HepG2 (cell line): ENCODE data around the gene IFT80. TPM values are rescaled to one million over a fixed set of nuclear protein-coding genes. Genes with fewer than 3 reads are reported as not detected.

ENCODE experiments used
- ATAC-seq: fragments of 200-7000 bp; cut with Tn5 transposase; 3 replicates; pipeline ENCODE4 v1.9.1; 2020; ENCODE audit warnings: mild to moderate bottlenecking, moderate library complexity
- BruUV-seq: library from RNA; stranded (reverse); fragments of 400-500 nt; replicated peaks from 2 replicates; lab custom pipeline; 2021; lab: Mats Ljungman, UMichigan
- CTCF ChIA-PET: fragments of 300-600 bp; formaldehyde crosslinking; extraction: SDS; loops from one replicate; lab custom pipeline; 2021; ENCODE audit warnings: low total read pairs, inconsistent platforms, low intra/inter-chr PET ratio; lab: Yijun Ruan, JAX
- POLR2A ChIA-PET: fragments of 350-600 bp; sonication (Branson Sonifier 250); formaldehyde crosslinking; loops from one replicate; lab custom pipeline; 2020; ENCODE audit warnings: antibody characterized with exemption, inconsistent platforms; lab: Yijun Ruan, JAX
- DNase-seq: peaks from one replicate; pipeline ENCODE4 v3.0.0-alpha.2; 2015; ENCODE audit warnings: low spot score
- FAIRE-seq: peaks from 3 replicates; lab custom pipeline; 2011; peaks lifted over from hg19 to GRCh38; lab: Jason Lieb, UNC
- H2AFZ ChIP-seq: one replicate; pipeline ENCODE4 v1.6.1; 2011; ENCODE audit warnings: low read length, inconsistent platforms
- H3K27ac ChIP-seq: fragments of 300-600 bp; 3 replicates; pipeline ENCODE4 v1.8.0; 2011; ENCODE audit warnings: mixed run types, mild to moderate bottlenecking, mixed read lengths, low read length, inconsistent platforms; ENCODE audit not compliant: insufficient read depth; ENCODE audit errors: extremely low read length
- H3K27me3 ChIP-seq, 2 experiments: fragments of 200-600 bp in 1 of 2; 2 replicates in 1 of 2; 3 replicates in 1 of 2; pipeline versions ENCODE4 v1.6.0 to v1.8.0; 2011; ENCODE audit warnings: low read length in 2 of 2, mild to moderate bottlenecking in 2 of 2, moderate library complexity in 2 of 2, inconsistent platforms in 1 of 2; ENCODE audit not compliant: insufficient read depth in 2 of 2, control insufficient read depth in 1 of 2
- H3K36me3 ChIP-seq, 2 experiments: fragments of 200-600 bp in 1 of 2; replicated peaks in 1 of 2; 2 replicates in 1 of 2; 3 replicates in 1 of 2; pipeline versions ENCODE4 v1.5.1 to v1.8.0; 2011; ENCODE audit warnings: low read length in 2 of 2, inconsistent platforms in 1 of 2; ENCODE audit not compliant: insufficient read depth in 2 of 2, control insufficient read depth in 1 of 2
- H3K4me1 ChIP-seq: 2 replicates; pipeline ENCODE4 v1.5.1; 2012; ENCODE audit warnings: low read length, inconsistent platforms; ENCODE audit not compliant: insufficient read depth
- H3K4me2 ChIP-seq: 2 replicates; pipeline ENCODE4 v1.6.0; 2011; ENCODE audit warnings: low read depth, low read length, inconsistent platforms
- H3K4me3 ChIP-seq, 3 experiments: fragments of 200-600 bp in 1 of 3; sonication (generic), shearing (Covaris generic) in 1 of 3; replicated peaks in 1 of 3; 2 replicates each; pipeline ENCODE4 v1.5.1; 2011 to 2016; ENCODE audit warnings: low read length in 3 of 3, inconsistent platforms in 2 of 3, low read depth in 2 of 3, mild to moderate bottlenecking in 2 of 3, control low read depth in 1 of 3, mixed read lengths in 1 of 3; ENCODE audit not compliant: insufficient read depth in 1 of 3
- H3K79me2 ChIP-seq: one replicate; pipeline ENCODE4 v1.6.1; 2011; ENCODE audit warnings: low read length, inconsistent platforms; ENCODE audit not compliant: insufficient read depth
- H3K9ac ChIP-seq: 2 replicates; pipeline ENCODE4 v1.6.0; 2011; ENCODE audit warnings: mild to moderate bottlenecking, low read depth, low read length, inconsistent platforms; ENCODE audit not compliant: insufficient read depth
- H3K9me3 ChIP-seq: 2 replicates; pipeline ENCODE4 v1.5.1; 2012; ENCODE audit warnings: mild to moderate bottlenecking, low read length
- H4K20me1 ChIP-seq: 2 replicates; pipeline ENCODE4 v1.6.0; 2011; ENCODE audit warnings: inconsistent platforms, mild to moderate bottlenecking, low read length, moderate library complexity; ENCODE audit not compliant: insufficient read depth
- ARID2 ChIP-seq: sonication (generic); formaldehyde crosslinking; IDR thresholded peaks from 2 replicates; pipeline ENCODE4 v1.8.1; 2022; ENCODE audit warnings: mild to moderate bottlenecking, missing genetic modification reagents, borderline replicate concordance
- CREBL2 ChIP-seq: sonication (generic); formaldehyde crosslinking; IDR thresholded peaks from 2 replicates; pipeline ENCODE4 v1.8.1; 2023; ENCODE audit warnings: missing genetic modification reagents, mild to moderate bottlenecking, borderline replicate concordance
- DNMT3B ChIP-seq: conservative IDR thresholded peaks from 2 replicates; pipeline ENCODE4 v1.6.1; 2016; ENCODE audit warnings: missing biosample characterization, control low read depth
- GPN1 ChIP-seq: sonication (generic); formaldehyde crosslinking; IDR thresholded peaks from 2 replicates; pipeline ENCODE4 v1.5.1; 2020; ENCODE audit warnings: missing genetic modification reagents, borderline replicate concordance
- IRF2 ChIP-seq: IDR thresholded peaks from 2 replicates; pipeline ENCODE4 v1.6.1; 2018; ENCODE audit warnings: missing genetic modification reagents, missing compliant biosample characterization
- PAXIP1 ChIP-seq: sonication (generic); formaldehyde crosslinking; conservative IDR thresholded peaks from 2 replicates; pipeline ENCODE4 v1.4.0; 2020; ENCODE audit warnings: mild to moderate bottlenecking, missing genetic modification reagents, moderate library complexity
- PBX3 ChIP-seq: sonication (generic); formaldehyde crosslinking; IDR thresholded peaks from 2 replicates; pipeline ENCODE4 v1.8.1; 2023; ENCODE audit warnings: missing genetic modification reagents, inconsistent platforms, borderline replicate concordance
- SAFB2 ChIP-seq: sonication (generic); formaldehyde crosslinking; IDR thresholded peaks from 2 replicates; pipeline ENCODE4 v1.5.1; 2020; ENCODE audit warnings: missing genetic modification reagents, low read depth, mild to moderate bottlenecking, borderline replicate concordance
- STAT6 ChIP-seq: sonication (generic); formaldehyde crosslinking; IDR thresholded peaks from 2 replicates; pipeline ENCODE4 v1.4.0; 2020; ENCODE audit warnings: missing genetic modification reagents, mild to moderate bottlenecking, borderline replicate concordance
- SYNCRIP ChIP-seq: fragments of 200-400 bp; formaldehyde crosslinking; IDR thresholded peaks from 2 replicates; pipeline ENCODE4 v1.6.1; 2018; ENCODE audit warnings: mild to moderate bottlenecking, low read depth, low read length; ENCODE audit not compliant: insufficient read depth
- THRA ChIP-seq: sonication (generic); formaldehyde crosslinking; IDR thresholded peaks from 2 replicates; pipeline ENCODE4 v1.4.0; 2020; ENCODE audit warnings: missing genetic modification reagents, borderline replicate concordance
- ZFP36 ChIP-seq: fragments of 150-350 bp; IDR thresholded peaks from 2 replicates; pipeline ENCODE4 v1.6.1; 2018; ENCODE audit warnings: borderline replicate concordance, low read length, low read depth; ENCODE audit not compliant: partially characterized antibody
- ZFP36L1 ChIP-seq: sonication (generic); formaldehyde crosslinking; IDR thresholded peaks from 2 replicates; pipeline ENCODE4 v1.8.0; 2022; ENCODE audit warnings: mild to moderate bottlenecking, missing genetic modification reagents, moderate library complexity
- ZNF678 ChIP-seq: sonication (generic); formaldehyde crosslinking; IDR thresholded peaks from 2 replicates; pipeline ENCODE4 v1.4.0; 2020; ENCODE audit warnings: mild to moderate bottlenecking, missing genetic modification reagents
- ZNF878 ChIP-seq: sonication (generic); formaldehyde crosslinking; IDR thresholded peaks from 2 replicates; pipeline ENCODE4 v1.8.1; 2023; ENCODE audit warnings: mild to moderate bottlenecking, missing genetic modification reagents, moderate library complexity
- WGBS: methylation state at CpG from one replicate; pipeline ENCODE4 v1.1.6; 2017; ENCODE audit warnings: low lambda C conversion rate; 5-methylcytosine and 5-hydroxymethylcytosine counted together
- in situ Hi-C: cut with HindIII; loops from 2 replicates; pipeline ENCODE4 v1.10.0; 2017; ENCODE audit warnings: low pct_unique_long_range_greater_than_20kb; ENCODE audit not compliant: extremely low pct_ligation_motif_present
- intact Hi-C: fragments of 100-400 bp; cut with micrococcal nuclease; formaldehyde crosslinking; loops from one replicate; pipeline ENCODE4 v1.10.0; 2022; ENCODE audit not compliant: unreplicated experiment
- polyA plus RNA-seq, 8 experiments: library from polyadenylated mRNA; depleted of rRNA in 3 of 8; stranded (reverse) in 7 of 8; unstranded in 1 of 8; fragments of >200 nt; fragmentation: Illumina TruSeq in 4 of 8; extraction: Trizol in 4 of 8; gene quantifications; 2 replicates each; pipeline versions ENCODE4 v1.2.1 to v1.2.3, GENCODE V29; 2011 to 2016; ENCODE audit warnings: low read depth in 4 of 8, missing spikeins in 1 of 8, mixed read lengths in 1 of 8; ENCODE audit not compliant: insufficient read depth in 1 of 8
- total RNA-seq, 5 experiments: library from RNA; depleted of rRNA; stranded (reverse); fragments of >200 nt; fragmentation: Illumina TruSeq; extraction: Trizol; gene quantifications; 2 replicates each; pipeline ENCODE4 v1.2.3, GENCODE V29; 2016; ENCODE audit warnings: low read depth in 1 of 5

Gene IFT80
- total and polyA plus RNA-seq, 2 of the 13 experiments (the other 11 are each of a cell fraction or from before 2014, with no cell fraction given): 11.4 to 15.7 TPM

GRCh38 chr3:160265088-160265487 lies 133.9 kb downstream of the IFT80 start:
- in situ Hi-C loops: no loop called here
- ATAC-seq (no peak), DNase-seq (no peak), FAIRE-seq (no peak)
- no TSS peak for BruUV-seq
- H3K4me3 ChIP-seq: no peak overlapping the region
- H3K27me3 ChIP-seq: no peaks in the 10 kb centered on the region
- no peak overlapping the region for H2AFZ ChIP-seq
- intact Hi-C loops: no loop called here
- H3K4me2 ChIP-seq: no peak overlapping the region
- ChIA-PET POLR2A (no interaction called here), CTCF (no interaction called here)
- H3K4me1 ChIP-seq: no peaks in the 10 kb centered on the region
- no peak overlapping the region for H3K9ac ChIP-seq
- H4K20me1 ChIP-seq: no peaks in the 10 kb centered on the region
- H3K27ac ChIP-seq: no peak overlapping the region
- peaks cover 0 to 1% of the 10 kb centered on the region in 2 experiments; a peak in 1 of 5 replicates for H3K36me3 ChIP-seq
- no peaks in the 10 kb centered on the region for H3K9me3 ChIP-seq
- no peaks in the 10 kb centered on the region for H3K79me2 ChIP-seq
- 94% methylated on average over 2 of the region's 2 CpGs for WGBS
- no peak for TF ChIP-seq DNMT3B (CRISPR knock-in tag)
- no peak for TF ChIP-seq CREBL2 (CRISPR knock-in tag)
- no peak for TF ChIP-seq THRA (CRISPR knock-in tag)
- no peak for TF ChIP-seq STAT6 (CRISPR knock-in tag)
- TF ChIP-seq PAXIP1 (CRISPR knock-in tag): no peak
- no peak for TF ChIP-seq ARID2 (CRISPR knock-in tag)
- TF ChIP-seq ZFP36: no peak
- no peak for TF ChIP-seq ZNF878 (CRISPR knock-in tag)
- TF ChIP-seq IRF2 (CRISPR knock-in tag): no peak
- no peak for TF ChIP-seq ZFP36L1
- TF ChIP-seq GPN1: no peak
- TF ChIP-seq ZNF678 (CRISPR knock-in tag): no peak
- no peak for TF ChIP-seq PBX3 (CRISPR knock-in tag)
- no peak for TF ChIP-seq SAFB2
- no peak for TF ChIP-seq SYNCRIP
